Activated CD4-positive, alpha-beta T cell treated with anti-CD3 and anti-CD28 coated beads, Interleukin-2, Interleukin-6, amounts not matched to agents 100 ng/mL and 50 ng/mL, durations not matched to agents 16 hours and 8 hours (primary cell): ENCODE data around the gene MAPK12.
"Not testable (repeated sequence)": the region's sequence is repeated elsewhere in the genome, so short reads cannot be mapped to it uniquely, and the experiment has no call there.

Experiments
- DNase-seq: peaks from one replicate; pipeline ENCODE4 v3.0.0-alpha.2; 2020

Gene MAPK12

DNA sequence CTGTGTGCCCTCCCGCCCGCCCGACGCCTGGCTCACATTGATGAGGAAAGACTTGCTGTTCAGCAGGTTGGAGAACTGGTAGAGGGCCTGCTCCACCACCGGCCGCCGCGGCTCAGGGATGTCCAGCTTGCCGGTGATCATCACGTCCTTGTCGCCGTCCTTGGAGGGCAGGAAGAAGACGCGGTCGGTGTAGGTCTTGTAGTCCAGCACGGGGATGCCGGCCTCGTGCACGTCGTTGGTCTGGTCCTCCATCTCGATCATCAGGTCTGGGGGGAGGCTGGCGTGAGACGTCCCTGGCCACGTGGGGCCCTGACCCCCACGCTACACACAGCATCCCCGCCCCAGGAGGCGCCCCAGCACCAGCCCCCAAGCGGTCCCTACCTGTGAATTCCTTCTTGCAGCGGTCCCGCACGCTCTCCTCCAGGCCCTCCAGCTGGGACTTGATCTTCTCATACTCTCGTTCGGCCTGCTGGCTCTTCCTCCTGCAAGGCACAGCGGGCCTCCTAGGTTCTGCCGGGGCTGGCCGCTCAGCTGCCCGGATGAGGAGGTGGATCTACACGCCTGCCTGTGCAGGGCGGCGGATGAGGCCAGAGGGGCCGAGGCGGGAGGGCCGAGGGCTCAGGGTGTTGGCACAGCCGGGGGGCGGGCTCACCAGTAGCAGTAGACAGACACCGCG, 19.4 kb upstream of the MAPK12 start:
- no peak for DNase-seq

DNA sequence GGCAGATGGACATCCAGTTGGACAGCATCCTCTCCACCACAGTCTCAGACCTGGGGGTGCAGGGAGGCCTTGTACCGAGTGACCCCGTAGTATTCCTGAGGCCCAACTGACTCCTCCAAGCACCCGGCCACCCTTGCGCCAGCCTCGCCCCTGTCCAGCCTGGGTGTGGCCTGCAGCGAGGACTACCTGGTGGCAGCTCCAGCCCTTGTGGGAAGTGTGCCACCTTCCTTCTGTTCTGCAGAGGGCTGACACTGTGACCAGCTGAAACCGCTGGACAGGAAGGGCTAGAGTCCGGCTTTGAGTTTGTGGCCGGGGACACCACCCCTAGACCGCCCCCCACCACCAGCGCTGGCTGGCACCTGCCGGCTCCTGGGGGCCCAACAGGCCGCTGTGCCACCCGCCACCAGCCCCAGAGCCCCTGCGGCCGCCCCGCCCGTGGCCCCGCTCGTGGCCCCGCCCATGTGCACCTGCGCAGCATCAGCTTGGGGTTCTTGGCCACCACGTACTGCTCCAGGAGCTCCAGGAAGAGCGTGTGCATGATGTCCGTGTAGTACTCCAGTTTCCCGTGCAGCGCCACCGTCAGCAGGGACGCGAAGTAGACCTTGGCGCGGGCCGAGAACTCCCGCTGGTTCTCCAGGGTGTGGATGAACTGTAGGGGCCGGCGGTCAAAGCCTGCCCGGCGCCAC, 18.7 kb upstream of the MAPK12 start:
- no peak for DNase-seq

DNA sequence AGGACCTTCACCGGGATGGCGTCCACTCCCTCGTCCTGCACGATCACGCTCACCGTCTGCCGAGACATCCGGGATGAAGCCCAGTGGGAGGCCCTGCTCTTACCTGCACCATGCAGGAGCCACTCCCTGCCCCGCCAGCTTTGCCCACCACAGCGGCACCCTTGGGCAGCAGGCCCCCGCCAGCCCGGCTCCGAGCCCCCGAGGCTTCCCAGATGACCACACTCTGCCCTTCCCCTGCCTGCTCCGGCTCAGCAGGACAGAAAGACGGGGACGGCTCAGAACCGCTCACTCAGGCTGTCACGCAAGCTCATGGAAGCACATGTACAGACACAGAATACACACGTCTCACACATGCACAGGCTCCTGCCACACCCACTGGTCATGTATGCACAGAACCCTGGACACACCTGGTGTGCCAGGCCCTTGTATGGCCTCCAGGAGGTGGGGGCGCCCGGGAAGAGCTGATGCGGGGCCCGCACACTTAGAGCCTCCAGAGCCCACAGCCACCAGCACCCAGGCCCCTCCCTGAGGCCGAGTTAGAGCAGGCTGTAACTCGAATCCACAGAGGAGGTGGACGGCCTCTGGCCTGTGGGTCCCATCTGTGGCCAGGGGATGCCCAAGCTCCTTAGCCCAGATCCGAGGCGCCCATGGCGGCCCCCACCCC, 17.6 kb upstream of the MAPK12 start:
- DNase-seq: no peak

DNA sequence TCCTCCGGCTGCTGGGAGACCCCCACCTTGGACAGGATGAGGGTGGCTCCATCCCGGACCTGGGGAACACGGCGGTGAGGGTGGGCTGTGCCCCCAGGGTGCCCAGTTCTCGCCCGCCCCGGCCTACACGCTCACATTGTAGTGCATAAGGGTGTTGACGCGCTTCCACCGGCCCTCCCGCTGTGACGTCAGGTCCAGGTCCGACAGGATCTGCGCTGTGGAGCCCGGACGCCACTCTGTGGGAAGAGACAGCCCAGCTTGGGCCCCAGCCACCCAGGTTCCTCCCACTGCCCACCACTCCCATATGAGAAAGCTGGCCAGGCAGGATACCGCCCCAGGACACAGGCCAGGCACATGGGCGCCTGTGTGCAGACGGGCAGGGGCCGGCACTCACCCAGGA, 17.0 kb upstream of the MAPK12 start:
- no peak for DNase-seq

DNA sequence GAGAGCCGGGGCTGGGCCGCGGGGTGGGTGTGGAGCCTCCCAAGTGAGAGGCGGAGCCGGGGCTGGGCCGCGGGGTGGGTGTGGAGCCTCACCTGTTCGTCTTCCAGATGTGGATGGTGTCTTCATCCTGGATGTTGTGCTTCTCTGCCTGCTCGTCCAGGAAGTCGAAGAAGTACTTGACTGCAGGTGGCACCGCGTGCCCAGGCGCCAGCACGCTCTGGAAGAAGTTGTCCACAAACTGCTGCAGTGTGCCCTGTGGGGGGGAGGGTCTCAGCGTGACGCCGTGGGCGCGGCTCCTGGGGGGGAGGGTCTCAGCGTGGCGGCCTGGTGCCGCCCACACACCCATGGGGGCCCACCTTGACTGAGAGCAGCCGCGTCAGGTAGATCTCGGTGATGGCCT, 16.3 kb upstream of the MAPK12 start:
- DNase-seq: no peak

GRCh38 chr22:50276143-50276542, 14.7 kb upstream of the MAPK12 start:
- peak; percentile 83 for DNase-seq

DNA sequence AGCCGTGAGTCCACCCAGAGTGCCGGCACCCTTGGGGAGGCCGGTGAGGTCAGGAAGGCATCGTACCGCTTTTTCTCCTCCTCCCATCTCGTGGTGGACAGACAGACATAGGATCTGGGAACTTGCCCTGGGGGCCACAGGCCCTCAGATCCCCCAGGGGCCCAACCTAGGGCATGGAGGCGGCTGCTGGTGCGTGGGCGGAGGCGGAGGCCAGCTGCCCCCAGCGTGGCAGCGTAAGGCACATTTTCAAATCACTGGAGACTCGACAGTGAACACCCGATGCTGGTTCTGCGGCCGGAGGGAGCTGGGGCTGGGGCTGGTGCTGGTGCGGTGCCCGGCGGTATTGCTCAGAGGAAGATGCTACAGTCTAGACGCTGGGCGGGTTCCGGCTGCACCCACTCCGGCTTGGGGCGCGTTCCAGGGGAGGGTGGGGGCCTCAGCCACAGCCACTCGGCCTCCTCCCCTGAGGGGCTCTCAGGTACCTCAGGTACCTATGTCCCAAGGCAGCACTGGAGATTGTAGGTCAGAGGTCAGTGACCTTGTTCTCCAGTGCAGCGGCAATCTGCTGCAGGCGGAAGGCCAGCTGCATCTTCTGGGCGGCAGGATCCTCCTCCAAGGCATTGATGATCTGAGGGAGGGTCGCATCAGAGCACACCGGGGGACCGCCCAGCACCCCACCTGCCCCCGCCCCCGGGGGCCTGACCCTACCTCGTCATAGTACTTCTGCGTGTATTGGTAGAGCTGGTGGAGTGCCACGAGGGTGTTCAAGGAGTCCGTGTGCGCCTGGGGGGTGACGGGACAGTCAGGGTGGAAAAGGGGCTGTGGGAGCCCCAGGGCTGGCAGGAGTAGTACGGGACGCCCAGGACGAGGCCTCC, 13.9 kb upstream of the MAPK12 start:
- no peak for DNase-seq

DNA sequence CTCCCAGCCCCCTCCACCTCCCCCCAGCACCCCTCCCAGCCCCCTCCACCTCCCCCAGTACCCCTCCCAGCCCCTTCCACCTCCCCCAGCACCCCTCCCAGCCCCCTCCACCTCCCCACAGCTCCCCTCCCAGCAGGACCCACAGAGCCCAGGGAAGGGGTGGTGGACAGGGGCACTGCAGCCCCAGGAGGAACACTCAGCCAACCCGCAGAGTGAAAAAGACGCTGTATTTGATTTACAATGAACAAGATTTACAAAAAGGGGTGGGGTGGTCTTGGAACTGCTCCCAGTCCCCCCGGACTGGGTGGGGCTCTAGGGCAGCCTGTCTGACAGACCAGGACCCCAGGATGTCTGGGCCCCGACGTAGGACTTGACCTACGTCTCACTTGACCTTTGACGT, 13.3 kb upstream of the MAPK12 start:
- DNase-seq: no peak

DNA sequence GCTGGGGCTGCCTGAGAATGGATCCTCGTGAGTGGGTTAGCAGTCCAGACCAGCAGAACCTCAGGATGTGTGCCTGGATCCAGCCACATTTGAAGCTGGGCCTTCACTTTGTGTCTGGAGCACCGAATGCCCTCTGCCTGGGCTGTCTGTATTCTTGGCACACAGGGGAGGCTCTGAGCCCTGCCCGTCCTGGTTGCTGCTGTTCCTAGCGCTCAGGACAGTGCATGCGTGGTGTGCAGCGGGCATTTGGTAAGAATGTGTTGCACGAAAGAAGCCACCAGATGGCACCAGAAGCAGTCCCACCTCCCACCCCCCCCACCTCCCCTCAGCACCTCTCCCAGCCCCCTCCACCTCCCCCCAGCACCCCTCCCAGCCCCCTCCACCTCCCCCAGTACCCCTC, 12.8 kb upstream of the MAPK12 start:
- DNase-seq: peak; percentile 63

- not testable (repeated sequence) for DNase-seq
Measured at GRCh38 chr22:50273781-50274180, 12.3 kb upstream of the MAPK12 start.

- DNase-seq: not testable (repeated sequence)
Measured at GRCh38 chr22:50273352-50273751, 11.9 kb upstream of the MAPK12 start.

GRCh38 chr22:50272044-50272802, 10.7 kb upstream of the MAPK12 start:
- DNase-seq: no peak

- DNase-seq: peak; percentile 67
Measured at GRCh38 chr22:50271519-50271970, 10.1 kb upstream of the MAPK12 start.

- peak; percentile 64 for DNase-seq
Measured at GRCh38 chr22:50270666-50271394, 9.3 kb upstream of the MAPK12 start.

- peak; percentile 78 for DNase-seq
Measured at GRCh38 chr22:50269970-50270665, 8.6 kb upstream of the MAPK12 start, which contains the start of gene MAPK11. Gene MAPK11 (minus strand): TSS chr22:50270380. CDS start chr22:50270292, 88 bp downstream.

- DNase-seq: no peak
Measured at GRCh38 chr22:50269573-50269969, 8.1 kb upstream of the MAPK12 start.

DNA sequence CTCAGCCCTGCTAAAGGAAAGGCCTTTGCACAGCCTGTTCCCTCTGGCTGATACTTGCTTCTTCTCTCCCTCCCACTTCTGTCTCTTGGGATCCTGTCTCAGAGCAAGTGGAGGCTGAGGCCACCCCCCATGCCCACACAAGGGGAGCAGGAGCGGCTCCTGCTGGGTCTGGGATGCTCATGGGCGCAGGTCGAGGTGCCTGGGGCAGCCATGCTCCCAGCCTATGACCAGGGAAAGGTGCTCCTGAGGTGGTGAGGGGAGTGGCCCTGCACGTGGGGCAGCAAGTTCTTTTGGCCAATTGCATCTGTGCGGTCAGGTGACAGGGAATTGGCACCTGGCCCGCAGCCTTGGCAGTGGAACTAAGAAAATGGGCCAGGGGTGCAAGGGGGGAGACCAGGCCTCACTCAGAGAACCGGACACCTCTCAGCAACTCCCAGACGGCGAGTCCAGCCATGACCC, 7.2 kb upstream of the MAPK12 start:
- no peak for DNase-seq

GRCh38 chr22:50267591-50268390, 6.3 kb upstream of the MAPK12 start:
- peak; percentile 67 for DNase-seq

DNA sequence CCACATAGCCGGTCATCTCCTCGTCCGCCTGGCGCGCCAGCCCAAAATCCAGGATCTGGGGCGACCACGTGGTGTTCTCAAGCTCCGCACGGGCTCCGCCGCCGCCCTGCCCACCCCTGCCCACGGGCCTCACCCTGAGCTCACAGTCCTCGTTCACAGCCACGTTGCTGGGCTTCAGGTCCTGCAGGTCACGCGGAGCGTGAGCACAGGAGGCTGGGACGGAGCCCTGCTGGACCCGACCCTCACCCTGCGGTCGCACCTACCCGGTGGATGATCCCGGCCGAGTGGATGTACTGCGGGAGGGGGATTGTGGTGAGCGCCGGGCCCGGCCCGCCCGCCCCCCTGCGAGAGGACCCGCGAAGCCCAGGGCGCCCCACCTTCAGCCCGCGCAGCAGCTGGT, 5.5 kb upstream of the MAPK12 start:
- DNase-seq: no peak
